GM13976 (cell line): ENCODE results near the gene WNK2.

Experiments
- DNase-seq: peaks from one replicate; pipeline ENCODE4 v3.0.0; 2012; ENCODE audit warnings: low spot score
- in situ Hi-C: fragments of 300-500 bp; cut with MboI; formaldehyde crosslinking; loops from one replicate; pipeline ENCODE4 v1.12.0; 2022; ENCODE audit warnings: low sequenced_read_pairs, mixed read lengths, inconsistent platforms; ENCODE audit not compliant: unreplicated experiment
- TF ChIP-seq, protein P1 (sequence below): IDR thresholded peaks from 2 replicates; pipeline ENCODE4 v1.5.1; 2012; ENCODE audit warnings: borderline replicate concordance, mild to moderate bottlenecking; ENCODE audit not compliant: insufficient read depth; ENCODE audit errors: extremely low read depth, missing control alignments, control extremely low read depth

Gene WNK2

GRCh38 chr9:93194641-93195040, 10.7 kb downstream of the WNK2 start:
- no peak for DNase-seq
- TF ChIP-seq, protein P1, sequence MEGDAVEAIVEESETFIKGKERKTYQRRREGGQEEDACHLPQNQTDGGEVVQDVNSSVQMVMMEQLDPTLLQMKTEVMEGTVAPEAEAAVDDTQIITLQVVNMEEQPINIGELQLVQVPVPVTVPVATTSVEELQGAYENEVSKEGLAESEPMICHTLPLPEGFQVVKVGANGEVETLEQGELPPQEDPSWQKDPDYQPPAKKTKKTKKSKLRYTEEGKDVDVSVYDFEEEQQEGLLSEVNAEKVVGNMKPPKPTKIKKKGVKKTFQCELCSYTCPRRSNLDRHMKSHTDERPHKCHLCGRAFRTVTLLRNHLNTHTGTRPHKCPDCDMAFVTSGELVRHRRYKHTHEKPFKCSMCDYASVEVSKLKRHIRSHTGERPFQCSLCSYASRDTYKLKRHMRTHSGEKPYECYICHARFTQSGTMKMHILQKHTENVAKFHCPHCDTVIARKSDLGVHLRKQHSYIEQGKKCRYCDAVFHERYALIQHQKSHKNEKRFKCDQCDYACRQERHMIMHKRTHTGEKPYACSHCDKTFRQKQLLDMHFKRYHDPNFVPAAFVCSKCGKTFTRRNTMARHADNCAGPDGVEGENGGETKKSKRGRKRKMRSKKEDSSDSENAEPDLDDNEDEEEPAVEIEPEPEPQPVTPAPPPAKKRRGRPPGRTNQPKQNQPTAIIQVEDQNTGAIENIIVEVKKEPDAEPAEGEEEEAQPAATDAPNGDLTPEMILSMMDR: no peak
- in situ Hi-C loops: no loop called here

GRCh38 chr9:93196096-93197055, 12.4 kb downstream of the WNK2 start:
- DNase-seq: no peak
- in situ Hi-C loops: no loop called here
- TF ChIP-seq, protein P1: no peak

DNA sequence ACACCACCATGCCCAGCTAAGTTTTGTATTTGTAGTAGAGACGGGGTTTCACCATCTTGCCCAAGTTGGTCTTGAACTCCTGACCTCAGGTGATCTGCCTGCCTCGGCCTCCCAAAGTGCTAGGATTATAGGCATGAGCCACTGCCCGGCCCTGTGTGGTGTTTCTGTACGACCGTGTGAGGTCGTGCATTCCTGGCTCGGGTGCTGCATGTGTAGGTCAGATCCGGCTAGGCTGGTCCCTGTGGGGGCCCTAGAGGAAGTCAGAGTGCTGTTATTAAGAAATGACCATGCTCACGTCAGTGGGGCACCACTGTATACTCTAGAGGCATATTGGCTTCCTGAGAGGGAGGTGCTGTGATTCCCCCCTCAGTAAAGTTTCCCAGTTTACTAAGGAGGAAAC, 13.7 kb downstream of the WNK2 start:
- TF ChIP-seq, protein P1: no peak
- no peak for DNase-seq
- in situ Hi-C loops: no loop called here

- no peak for DNase-seq
- TF ChIP-seq, protein P1: no peak
- in situ Hi-C loops: no loop called here
Measured at GRCh38 chr9:93198117-93198837, 14.3 kb downstream of the WNK2 start.

DNA sequence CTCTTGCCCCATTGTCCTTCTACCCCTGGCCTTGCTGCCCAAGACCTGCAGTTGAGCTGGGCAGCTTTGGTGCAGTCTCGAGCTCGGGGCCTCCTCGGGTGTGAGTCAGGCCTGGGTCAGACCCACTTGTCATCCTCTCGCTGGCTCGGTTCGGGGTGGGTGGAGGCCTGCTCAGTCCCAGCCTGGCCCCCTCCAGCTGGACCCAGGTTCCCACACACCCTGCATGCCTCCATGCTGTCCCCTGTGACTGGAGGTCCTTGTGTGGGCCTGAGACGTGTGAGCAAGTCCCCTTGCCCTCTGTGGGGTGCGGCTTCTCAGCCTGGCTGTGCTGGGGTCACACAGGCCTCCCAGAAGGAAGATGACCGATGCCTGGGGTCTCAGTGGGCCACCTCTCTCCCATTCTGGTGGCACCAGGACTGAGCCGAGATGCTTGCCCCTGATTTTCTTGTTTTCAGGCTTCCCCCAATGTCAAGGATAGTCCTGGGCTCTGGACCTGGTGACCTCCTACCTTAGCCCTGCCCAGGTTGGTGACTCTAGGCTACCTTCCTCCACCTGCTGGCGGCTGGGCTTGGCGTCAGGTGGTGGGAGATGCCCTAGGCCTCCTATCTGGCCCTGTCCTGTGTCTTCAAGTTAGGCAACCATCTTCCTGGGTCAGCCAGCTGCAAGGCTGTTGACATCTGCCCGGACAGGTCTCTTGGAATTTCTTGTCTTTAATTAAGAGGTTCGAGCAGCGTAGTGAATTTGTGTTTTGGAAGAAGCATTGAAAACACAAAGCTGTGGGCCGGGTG, 15.1 kb downstream of the WNK2 start:
- in situ Hi-C loops: no loop called here
- no peak for DNase-seq
- TF ChIP-seq, protein P1: no peak

GRCh38 chr9:93200449-93200742, 16.5 kb downstream of the WNK2 start:
- in situ Hi-C loops: no loop called here
- TF ChIP-seq, protein P1: no peak
- DNase-seq: no peak
